GM12878 (cell line): ENCODE results near the gene CEACAM1. TPM values are rescaled to one million over a fixed set of nuclear protein-coding genes. Genes with fewer than 3 reads are reported as not detected.
"Not testable (repeated sequence)": the region's sequence is repeated elsewhere in the genome, so short reads cannot be mapped to it uniquely, and the experiment has no call there.

Experiments used
- ATAC-seq: fragments of 200-7000 bp; cut with Tn5 transposase; 3 replicates; pipeline ENCODE4 v1.9.1; 2020; ENCODE audit warnings: mild to moderate bottlenecking, moderate library complexity
- BruUV-seq: library from RNA; stranded (reverse); fragments of 400-500 nt; replicated peaks from 2 replicates; lab custom pipeline; 2021; lab: Mats Ljungman, UMichigan
- CTCF ChIA-PET: fragments of 300-600 bp; sonication (Branson Sonifier 250); formaldehyde crosslinking; extraction: SDS; loops from one replicate; lab custom pipeline; 2021; ENCODE audit warnings: inconsistent platforms; lab: Yijun Ruan, JAX
- POLR2A ChIA-PET: fragments of 350-600 bp; formaldehyde crosslinking; extraction: SDS; loops from one replicate; lab custom pipeline; 2021; ENCODE audit warnings: inconsistent platforms; lab: Charles Lee
- RAD21 ChIA-PET: fragments of 300-600 bp; sonication (Branson Sonifier 250); formaldehyde crosslinking; loops from one replicate; lab custom pipeline; 2023; ENCODE audit warnings: antibody characterized with exemption; ENCODE audit not compliant: unreplicated experiment; lab: Charles Lee
- SMC1A ChIA-PET: fragments of 300-600 bp; sonication (Branson Sonifier 250); formaldehyde crosslinking; loops from one replicate; lab custom pipeline; 2023; ENCODE audit not compliant: unreplicated experiment, uncharacterized antibody; lab: Charles Lee
- DNase-seq: peaks from one replicate; pipeline ENCODE4 v3.0.0-alpha.2; 2011; ENCODE audit warnings: low read depth, low spot score
- FAIRE-seq: peaks from 3 replicates; lab custom pipeline; 2011; peaks lifted over from hg19 to GRCh38; lab: Jason Lieb, UNC
- H2AFZ ChIP-seq: 2 replicates; pipeline ENCODE4 v1.6.0; 2011; ENCODE audit warnings: low read depth, low read length, control low read depth; ENCODE audit not compliant: control insufficient read depth
- H3K27ac ChIP-seq: 2 replicates; pipeline ENCODE4 v1.5.1; 2011; ENCODE audit warnings: control low read depth; ENCODE audit not compliant: control insufficient read depth, insufficient read depth
- H3K27me3 ChIP-seq, 2 experiments: replicated peaks in 1 of 2; 2 replicates each; pipeline versions ENCODE4 v1.6.0 to v1.6.1; 2011; ENCODE audit warnings: low read length in 1 of 2; ENCODE audit not compliant: control insufficient read depth in 2 of 2, insufficient read depth in 2 of 2
- H3K36me3 ChIP-seq, 2 experiments: 2 replicates each; pipeline ENCODE4 v1.5.1; 2011; ENCODE audit warnings: low read length in 1 of 2; ENCODE audit not compliant: control insufficient read depth in 2 of 2, insufficient read depth in 2 of 2
- H3K4me1 ChIP-seq: 2 replicates; pipeline ENCODE4 v1.6.1; 2011; ENCODE audit warnings: mild to moderate bottlenecking, low read length, moderate library complexity, mixed read lengths; ENCODE audit not compliant: control insufficient read depth, insufficient read depth
- H3K4me2 ChIP-seq: 2 replicates; pipeline ENCODE4 v1.6.0; 2011; ENCODE audit warnings: control low read depth; ENCODE audit not compliant: control insufficient read depth, insufficient read depth
- H3K4me3 ChIP-seq: fragments of 200-600 bp; sonication (generic); 2 replicates; pipeline ENCODE4 v1.5.1; 2016
- H3K79me2 ChIP-seq: 2 replicates; pipeline ENCODE4 v1.6.0; 2011; ENCODE audit warnings: low read length; ENCODE audit not compliant: control insufficient read depth, insufficient read depth
- H3K9ac ChIP-seq: 2 replicates; pipeline ENCODE4 v1.8.0; 2011; ENCODE audit warnings: low read length, control low read depth, mixed read lengths; ENCODE audit not compliant: control insufficient read depth, insufficient read depth
- H3K9me3 ChIP-seq: replicated peaks from 3 replicates; pipeline ENCODE4 v1.5.1; 2011; ENCODE audit warnings: mild to moderate bottlenecking, low read length; ENCODE audit not compliant: control insufficient read depth, insufficient read depth
- H4K20me1 ChIP-seq: 2 replicates; pipeline ENCODE4 v1.6.0; 2011; ENCODE audit not compliant: control insufficient read depth, insufficient read depth
- CBFB ChIP-seq: IDR thresholded peaks from 2 replicates; pipeline ENCODE4 v1.6.1; 2016; ENCODE audit warnings: antibody characterized with exemption, low read depth
- CREM ChIP-seq: IDR thresholded peaks from 2 replicates; pipeline ENCODE4 v1.6.1; 2014; ENCODE audit warnings: antibody characterized with exemption, low read depth
- POLR2AphosphoS5 ChIP-seq: IDR thresholded peaks from 2 replicates; pipeline ENCODE4 v1.6.1; 2011; ENCODE audit warnings: mild to moderate bottlenecking, low read length, inconsistent platforms
- STAT3 ChIP-seq: IDR thresholded peaks from 2 replicates; pipeline ENCODE4 v1.6.1; 2011; ENCODE audit warnings: low read depth, low read length, improper control_type of control experiment
- ZBED1 ChIP-seq: IDR thresholded peaks from 2 replicates; pipeline ENCODE4 v1.6.1; 2016; ENCODE audit warnings: borderline replicate concordance
- ZNF687 ChIP-seq: fragments of 450-650 bp; IDR thresholded peaks from 2 replicates; pipeline ENCODE4 v1.6.1; 2017; ENCODE audit warnings: mild to moderate bottlenecking, moderate library complexity
- WGBS: methylation state at CpG from one replicate; pipeline ENCODE4 v1.1.6; 2016; ENCODE audit warnings: low lambda C conversion rate; ENCODE audit not compliant: insufficient replicate concordance, insufficient coverage; ENCODE audit errors: missing lambda C conversion rate; 5-methylcytosine and 5-hydroxymethylcytosine counted together
- in situ Hi-C: fragments of 300-500 bp; cut with MboI; formaldehyde crosslinking; loops from 9 replicates; pipeline ENCODE4 v1.14.3; 2018; ENCODE audit warnings: mixed read lengths
- intact Hi-C: fragments of 100-400 bp; cut with micrococcal nuclease; formaldehyde crosslinking; loops from one replicate; pipeline ENCODE4 v1.14.2; 2022; ENCODE audit not compliant: unreplicated experiment
- polyA plus RNA-seq, 11 experiments: library from polyadenylated mRNA; depleted of rRNA in 4 of 11; unstranded in 6 of 11; stranded (reverse) in 5 of 11; fragments of >200 nt; fragmentation: Nextera tagmentation in 4 of 11; fragmentation: Illumina TruSeq in 1 of 11; extraction: Ambion mirVana in 4 of 11; extraction: Trizol in 1 of 11; gene quantifications; 1 replicate in 1 of 11; 2 replicates in 10 of 11; pipeline versions ENCODE4 v1.2.1 to v1.2.3, GENCODE V29; 2011 to 2016; ENCODE audit warnings: inconsistent platforms in 2 of 11, missing spikeins in 2 of 11, low read depth in 1 of 11
- total RNA-seq, 4 experiments: library from RNA; depleted of rRNA in 3 of 4; stranded (reverse); fragments of >200 nt in 3 of 4; fragmentation: Illumina TruSeq in 1 of 4; extraction: Trizol in 1 of 4; gene quantifications; 2 replicates each; pipeline versions ENCODE4 v1.2.1 to v1.2.3, GENCODE V29; 2013 to 2021
- TF ChIP-seq, protein P1 (sequence below): fragments of 450-650 bp; IDR thresholded peaks from 2 replicates; pipeline ENCODE4 v1.6.1; 2016; ENCODE audit warnings: mild to moderate bottlenecking

Gene CEACAM1
- total and polyA plus RNA-seq, 10 of the 15 experiments (the other 5 are each of a cell fraction or from before 2014, with no cell fraction given): 3.9 to 24.0 (median 6.5) TPM

DNA sequence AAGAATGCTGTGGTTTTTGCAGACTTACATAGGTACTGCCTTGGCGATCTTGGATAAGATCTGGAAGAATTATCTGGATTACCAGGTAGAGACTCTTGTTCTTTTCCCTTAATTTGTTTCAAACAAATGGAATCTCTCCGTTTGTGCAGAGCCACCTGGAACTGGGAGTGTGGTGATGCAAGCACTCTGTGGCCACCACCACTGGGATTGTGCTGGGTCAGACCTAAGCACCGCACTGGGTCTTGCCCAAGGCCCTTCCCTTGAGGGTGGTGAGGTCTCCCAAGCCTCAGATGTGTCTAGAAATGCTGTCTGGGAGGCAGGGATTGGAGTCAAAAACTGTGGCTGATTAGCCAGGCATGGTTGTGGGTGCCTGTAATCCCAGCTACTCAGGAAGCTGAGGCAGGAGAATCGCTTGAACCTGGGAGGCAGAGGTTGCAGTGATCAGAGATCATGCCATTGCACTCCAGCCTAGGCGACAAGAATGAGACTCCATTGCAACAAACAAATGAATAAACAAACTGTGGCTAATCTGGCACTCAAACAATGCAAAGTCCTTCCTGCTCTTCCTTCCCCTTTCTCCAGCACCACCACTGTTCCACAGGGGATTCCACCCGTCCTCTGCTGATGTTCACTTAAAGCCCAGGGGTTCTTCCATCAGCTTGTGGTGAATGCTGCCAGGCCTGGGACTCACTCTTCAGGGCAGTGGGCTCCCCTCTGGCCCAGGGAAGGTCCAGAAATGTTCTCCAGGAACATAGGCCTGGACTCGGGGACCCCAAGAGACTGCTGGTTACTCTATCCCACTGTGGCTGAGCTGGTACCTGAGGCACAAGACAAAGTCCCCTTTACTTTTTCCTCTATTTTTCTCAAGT is 10.8 kb upstream of the CEACAM1 start:
- no peaks in the 10 kb centered on the region for H3K79me2 ChIP-seq
- DNase-seq (no peak), ATAC-seq (no peak), FAIRE-seq (no peak)
- ChIA-PET POLR2A (interaction anchor here (0.5 kb wide), 1 partner anchor 152 kb away, joined by 4 read pairs; no protein-coding TSS in a partner anchor), SMC1A (interaction anchor here (1.2 kb wide), 1 partner anchor 89 kb away, joined by 3 read pairs; no protein-coding TSS in a partner anchor), RAD21 (no interaction called here), CTCF (interaction anchor here (1.4 to 2.6 kb wide), 5 partner anchors 10 to 100 kb away, joined by 3 to 10 read pairs (median 7); partner anchors contain the start of gene CEACAM1)
- no peaks in the 10 kb centered on the region for H3K27me3 ChIP-seq
- TF ChIP-seq, protein P1, sequence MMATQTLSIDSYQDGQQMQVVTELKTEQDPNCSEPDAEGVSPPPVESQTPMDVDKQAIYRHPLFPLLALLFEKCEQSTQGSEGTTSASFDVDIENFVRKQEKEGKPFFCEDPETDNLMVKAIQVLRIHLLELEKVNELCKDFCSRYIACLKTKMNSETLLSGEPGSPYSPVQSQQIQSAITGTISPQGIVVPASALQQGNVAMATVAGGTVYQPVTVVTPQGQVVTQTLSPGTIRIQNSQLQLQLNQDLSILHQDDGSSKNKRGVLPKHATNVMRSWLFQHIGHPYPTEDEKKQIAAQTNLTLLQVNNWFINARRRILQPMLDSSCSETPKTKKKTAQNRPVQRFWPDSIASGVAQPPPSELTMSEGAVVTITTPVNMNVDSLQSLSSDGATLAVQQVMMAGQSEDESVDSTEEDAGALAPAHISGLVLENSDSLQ: no peak
- no peak for TF ChIP-seq ZNF687
- TF ChIP-seq CREM: no peak
- TF ChIP-seq STAT3: no peak
- TF ChIP-seq POLR2AphosphoS5: no peak
- no peak for TF ChIP-seq ZBED1
- no peak for TF ChIP-seq CBFB
- H3K4me3 ChIP-seq: no peak overlapping the region
- BruUV-seq: no TSS peak
- no peak overlapping the region for H3K9ac ChIP-seq
- no peak overlapping the region for H3K27ac ChIP-seq
- H3K36me3 ChIP-seq: no peaks in the 10 kb centered on the region
- no peaks in the 10 kb centered on the region for H4K20me1 ChIP-seq
- intact Hi-C loops: no loop called here
- no peak overlapping the region for H3K4me2 ChIP-seq
- WGBS: 34% methylated on average over 7 of the region's 7 CpGs
- no peak overlapping the region for H2AFZ ChIP-seq
- in situ Hi-C loops: no loop called here
- H3K9me3 ChIP-seq: no peaks in the 10 kb centered on the region
- no peaks in the 10 kb centered on the region for H3K4me1 ChIP-seq

DNA sequence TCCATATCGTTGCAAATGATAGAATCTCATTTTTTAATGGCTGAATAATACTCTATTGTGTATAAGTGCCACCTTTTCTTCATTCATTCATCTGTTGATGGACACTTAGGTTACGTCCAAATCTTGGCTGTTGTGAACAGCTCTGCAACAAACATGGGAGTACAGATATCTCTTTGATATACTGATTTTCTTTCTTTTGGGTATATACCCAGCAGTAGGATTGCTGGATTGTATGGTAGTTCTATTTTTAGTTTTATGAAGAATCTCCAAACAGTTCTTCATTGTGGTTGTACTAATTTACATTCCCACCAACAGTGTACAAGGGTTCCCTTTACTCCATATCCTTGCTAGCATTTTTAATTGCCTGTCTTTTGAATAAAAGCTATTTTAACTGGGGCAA is 7.0 kb upstream of the CEACAM1 start:
- H3K4me2 ChIP-seq, H4K20me1 ChIP-seq, in situ Hi-C loops, H3K79me2 ChIP-seq, H3K36me3 ChIP-seq, H3K27me3 ChIP-seq, H3K4me3 ChIP-seq, H3K4me1 ChIP-seq, H3K27ac ChIP-seq, H2AFZ ChIP-seq, H3K9me3 ChIP-seq, intact Hi-C loops, ATAC-seq, BruUV-seq, DNase-seq, POLR2A ChIA-PET, FAIRE-seq, H3K9ac ChIP-seq: not testable (repeated sequence)
- ChIA-PET CTCF (interaction anchor here (0.7 to 3.8 kb wide), 4 partner anchors 69 to 97 kb away, joined by 3 to 20 read pairs (median 6); no protein-coding TSS in a partner anchor), RAD21 (interaction anchor here (0.8 to 1.6 kb wide), 3 partner anchors 69 to 94 kb away, joined by 3 to 4 read pairs (median 3); no protein-coding TSS in a partner anchor), SMC1A (interaction anchor here (2.8 kb wide), 1 partner anchor 84 kb away, joined by 15 read pairs; no protein-coding TSS in a partner anchor)
- 22% methylated on average over 2 of the region's 2 CpGs for WGBS
